T-helper 2 cell treated with Interferon-gamma antibody and Interleukin-4, amounts not matched to agents 100 ng/mL and 5 ng/mL, for 36 hours (primary cell): ENCODE data around the gene KIAA0232. TPM values are rescaled to one million over a fixed set of nuclear protein-coding genes. Genes with fewer than 3 reads are reported as not detected.
"Not testable (repeated sequence)": the region's sequence is repeated elsewhere in the genome, so short reads cannot be mapped to it uniquely, and the experiment has no call there.

Experiments used
- intact Hi-C: fragments of 100-400 bp; cut with micrococcal nuclease; formaldehyde crosslinking; loops from one replicate; pipeline ENCODE4 v1.15.1; 2023
- total RNA-seq: library from RNA; stranded (reverse); gene quantifications from 2 replicates; pipeline ENCODE4 v1.2.3, GENCODE V29; 2022

Gene KIAA0232
- total RNA-seq, 1 donor from 2014 or later: 15.6 TPM

GRCh38 chr4:6877067-6877466 is 94.5 kb downstream of the KIAA0232 start:
- intact Hi-C loops: loop anchor here (10.0 kb wide), 1 partner anchor 302 kb away; the partner anchor contains the start of gene MAN2B2

DNA sequence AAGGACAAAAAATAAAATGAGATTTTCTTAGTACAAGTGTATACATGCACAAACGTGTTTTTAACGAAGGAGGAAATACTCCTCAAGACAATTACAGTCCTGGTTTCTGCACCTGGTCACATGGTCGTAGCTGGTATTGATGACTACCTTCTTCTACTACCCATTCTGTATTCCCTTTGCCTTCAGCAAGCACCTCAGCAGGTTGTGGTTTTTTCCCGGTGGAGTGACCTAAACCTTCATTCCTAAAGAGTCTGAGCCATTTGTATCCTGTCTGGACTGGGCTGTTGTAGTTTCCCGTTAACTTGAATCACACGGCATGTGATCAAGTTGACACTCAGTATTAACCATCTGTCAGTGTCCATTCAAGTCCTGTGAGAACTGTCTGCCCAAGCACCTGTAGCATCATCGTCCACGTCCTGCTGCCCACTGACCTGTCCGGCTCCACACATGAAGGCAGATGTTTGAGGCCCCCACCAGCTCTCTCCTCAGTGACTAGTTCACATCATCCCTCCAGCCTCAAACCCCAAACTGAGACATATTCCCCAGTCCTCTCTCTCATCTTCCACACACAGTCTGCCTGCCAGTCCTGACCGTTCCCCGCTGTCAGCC is 96.0 kb downstream of the KIAA0232 start:
- intact Hi-C loops: loop anchor here (10.0 kb wide), 1 partner anchor 304 kb away; the partner anchor contains the start of gene MAN2B2

DNA sequence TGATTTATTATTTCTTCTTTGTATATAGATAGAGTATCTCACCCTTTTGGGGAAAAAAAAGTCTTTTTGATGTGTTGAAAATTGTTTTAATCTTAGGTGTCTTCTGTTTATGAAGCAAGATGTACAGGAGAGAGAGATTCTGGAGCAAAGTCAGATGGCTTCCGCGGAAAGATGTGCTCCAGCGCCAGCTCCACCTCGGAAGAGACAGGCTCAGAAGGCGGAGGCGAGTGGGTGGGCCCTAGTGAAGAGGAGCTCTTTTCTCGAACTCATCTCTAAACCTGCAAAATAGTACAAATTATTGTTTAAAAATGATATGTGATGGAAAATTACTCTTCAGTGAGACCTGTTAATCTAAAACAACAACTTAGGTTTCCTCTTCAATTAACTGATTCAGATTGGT is 98.2 kb downstream of the KIAA0232 start:
- intact Hi-C loops: no loop called here

DNA sequence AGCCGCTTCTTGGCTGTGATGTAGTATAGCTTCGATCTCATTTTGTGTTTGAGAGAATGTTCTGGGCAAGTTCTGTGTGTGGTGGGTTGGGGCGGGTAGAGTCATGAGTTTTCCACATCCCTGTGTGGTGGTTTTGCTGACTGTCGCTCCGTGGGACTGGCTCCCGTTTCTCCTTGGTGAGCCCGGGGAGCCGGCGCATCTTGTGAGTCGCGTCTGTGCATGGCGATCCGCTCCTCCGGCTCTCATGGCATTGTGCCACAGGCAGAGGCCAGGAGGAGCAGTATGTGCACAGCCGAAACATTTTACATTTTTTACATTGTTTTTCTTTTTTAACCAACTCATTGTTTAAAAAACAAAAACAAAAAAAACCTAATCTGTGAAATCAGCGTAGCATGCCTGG is 99.4 kb downstream of the KIAA0232 start:
- intact Hi-C loops: no loop called here

DNA sequence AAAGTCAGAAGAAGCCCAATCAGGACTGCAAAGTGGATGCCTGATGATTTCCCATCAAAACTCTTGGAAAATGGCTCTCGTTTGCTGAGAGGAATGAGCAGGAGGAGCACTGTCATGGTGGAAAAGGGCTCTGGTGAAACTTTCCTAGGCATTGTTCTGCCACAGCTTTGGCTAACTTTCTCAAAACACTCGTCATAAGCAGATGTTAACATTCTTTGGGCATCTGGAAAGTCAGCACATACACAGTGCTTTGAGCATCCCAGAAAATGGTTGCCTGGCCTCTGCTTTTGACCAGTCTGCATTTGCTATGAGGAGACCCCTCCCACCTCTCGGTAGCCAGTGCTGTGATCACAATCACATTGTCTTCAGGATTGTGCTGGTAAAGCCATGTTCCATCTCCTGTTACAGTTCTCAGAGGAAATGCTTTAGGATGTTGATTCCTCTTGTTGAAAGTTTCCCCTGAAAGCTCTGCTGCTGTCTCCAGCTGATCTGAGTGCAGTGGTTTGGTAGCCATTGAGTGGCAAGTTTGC is 101.9 kb downstream of the KIAA0232 start:
- intact Hi-C loops: no loop called here

DNA sequence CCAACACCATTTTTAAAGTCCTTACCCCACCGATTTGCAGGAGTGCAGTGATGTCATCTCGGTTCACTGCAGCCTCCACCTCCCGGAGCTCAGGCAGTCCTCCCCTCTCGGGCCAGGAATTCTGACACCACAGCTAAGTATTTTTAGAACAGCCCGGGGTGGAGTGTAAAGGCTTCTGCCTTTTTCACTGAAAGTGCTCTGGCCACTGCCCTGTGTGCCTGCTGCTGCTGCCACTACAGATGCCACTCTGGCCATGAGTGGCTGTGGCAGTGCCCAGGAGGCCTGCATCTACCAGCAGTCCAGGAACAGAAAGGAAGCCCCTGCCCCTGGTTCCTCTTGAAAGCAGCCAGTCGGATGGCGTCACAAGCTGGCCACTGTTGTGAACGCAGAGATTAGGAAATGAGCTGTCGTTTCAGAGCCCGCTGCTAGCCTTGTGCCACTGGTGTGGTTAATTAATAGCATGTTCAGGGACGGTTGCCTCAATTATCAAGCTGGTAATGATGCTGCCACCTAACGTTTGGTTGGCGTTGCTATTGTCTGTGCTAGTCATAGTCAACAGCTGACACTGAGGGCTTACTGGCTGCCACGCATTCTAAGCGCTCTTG is 103.5 kb downstream of the KIAA0232 start:
- intact Hi-C loops: no loop called here

GRCh38 chr4:6886886-6887285 is 104.4 kb downstream of the KIAA0232 start:
- intact Hi-C loops: no loop called here

- intact Hi-C loops: no loop called here
Observed at GRCh38 chr4:6887591-6888371, 105.3 kb downstream of the KIAA0232 start.

GRCh38 chr4:6888506-6889071 is 106.1 kb downstream of the KIAA0232 start:
- intact Hi-C loops: no loop called here

GRCh38 chr4:6889101-6889735 is 106.7 kb downstream of the KIAA0232 start:
- intact Hi-C loops: no loop called here

DNA sequence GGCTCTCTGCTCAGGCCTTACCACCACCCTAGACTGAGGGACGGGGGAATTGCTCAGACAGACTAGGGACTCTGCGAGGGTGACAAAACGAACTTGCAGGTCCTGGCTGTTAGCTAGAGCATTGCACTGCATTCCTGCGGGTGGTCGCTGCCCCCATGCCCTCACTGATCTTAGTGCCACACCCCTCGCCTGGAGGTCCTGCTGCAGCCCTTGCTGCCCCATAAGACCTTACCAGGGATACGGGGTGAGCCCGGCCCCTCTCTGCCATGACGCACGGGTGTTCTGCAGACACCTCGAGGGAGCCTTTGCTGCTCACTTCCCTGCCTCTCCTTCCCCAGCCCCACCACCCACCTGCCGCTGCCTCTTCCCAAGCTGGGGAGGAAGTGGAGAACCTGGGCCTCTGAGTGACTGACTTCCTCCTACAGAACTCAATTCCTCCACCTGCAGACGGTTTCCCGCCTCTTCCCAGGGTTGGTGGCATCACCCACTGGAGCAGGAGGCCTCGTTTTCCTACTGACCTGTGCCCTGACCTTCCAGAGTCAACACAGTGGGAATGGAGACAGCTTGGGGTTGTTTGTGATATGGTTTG is 107.3 kb downstream of the KIAA0232 start:
- intact Hi-C loops: no loop called here

DNA sequence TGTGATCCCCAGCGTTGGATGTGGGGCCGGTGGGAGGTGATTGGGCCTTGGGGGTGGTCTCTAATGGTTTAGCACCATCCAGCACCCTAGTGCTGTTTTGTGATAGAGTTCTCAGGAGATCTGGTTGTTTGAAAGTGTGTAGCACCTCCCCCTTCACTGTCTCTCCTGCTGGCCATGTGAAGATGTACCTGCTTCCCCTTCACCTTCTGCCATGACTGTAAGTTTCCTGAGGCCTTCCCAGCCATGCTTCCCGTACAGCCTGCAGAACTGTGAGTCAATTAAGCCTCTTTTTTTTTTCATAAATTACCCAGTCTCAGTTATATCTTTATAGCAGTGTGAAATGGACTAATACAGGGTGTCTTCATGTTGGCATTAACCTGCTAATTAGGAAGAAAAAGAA is 107.8 kb downstream of the KIAA0232 start:
- intact Hi-C loops: no loop called here

GRCh38 chr4:6890971-6891370 is 108.4 kb downstream of the KIAA0232 start:
- intact Hi-C loops: not testable (repeated sequence)

- intact Hi-C loops: no loop called here
Observed at GRCh38 chr4:6891436-6892170, 109.1 kb downstream of the KIAA0232 start.

DNA sequence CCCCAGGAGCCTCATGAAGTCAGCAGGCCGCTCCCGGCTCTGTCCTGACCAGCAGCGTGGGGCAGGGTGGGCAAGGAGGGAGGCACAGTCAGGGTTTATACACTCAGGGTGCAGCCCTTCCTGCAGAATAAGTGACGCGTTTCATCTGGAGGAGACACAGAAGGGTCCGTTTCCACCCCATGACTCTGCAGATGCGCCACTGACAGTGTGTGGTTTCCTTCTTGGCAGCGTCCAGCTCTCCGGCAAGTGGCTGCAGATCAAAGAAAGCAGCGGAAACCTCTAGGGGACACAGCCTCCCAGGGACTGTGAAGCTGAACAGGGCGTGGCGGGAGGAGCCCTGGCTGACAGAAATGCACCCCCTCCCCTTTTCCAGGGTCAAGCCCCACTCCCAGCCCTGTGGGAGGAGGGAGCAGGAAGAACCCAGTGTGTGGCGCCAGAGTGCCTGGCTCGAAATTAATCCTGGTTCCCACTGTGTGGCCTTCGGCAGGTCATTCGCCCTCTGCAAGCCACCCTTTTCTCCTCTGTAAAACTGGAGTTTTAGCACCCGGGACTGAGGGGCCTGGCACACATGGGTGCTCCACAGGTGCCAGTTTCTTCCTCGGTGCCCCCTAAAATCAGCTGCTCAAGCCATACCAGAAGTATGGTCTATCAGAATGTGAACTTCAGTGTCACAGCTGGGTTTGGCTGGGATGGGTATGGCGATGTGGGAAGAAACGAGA is 109.8 kb downstream of the KIAA0232 start:
- intact Hi-C loops: no loop called here

- intact Hi-C loops: no loop called here
Observed at GRCh38 chr4:6892909-6893202, 110.3 kb downstream of the KIAA0232 start.

DNA sequence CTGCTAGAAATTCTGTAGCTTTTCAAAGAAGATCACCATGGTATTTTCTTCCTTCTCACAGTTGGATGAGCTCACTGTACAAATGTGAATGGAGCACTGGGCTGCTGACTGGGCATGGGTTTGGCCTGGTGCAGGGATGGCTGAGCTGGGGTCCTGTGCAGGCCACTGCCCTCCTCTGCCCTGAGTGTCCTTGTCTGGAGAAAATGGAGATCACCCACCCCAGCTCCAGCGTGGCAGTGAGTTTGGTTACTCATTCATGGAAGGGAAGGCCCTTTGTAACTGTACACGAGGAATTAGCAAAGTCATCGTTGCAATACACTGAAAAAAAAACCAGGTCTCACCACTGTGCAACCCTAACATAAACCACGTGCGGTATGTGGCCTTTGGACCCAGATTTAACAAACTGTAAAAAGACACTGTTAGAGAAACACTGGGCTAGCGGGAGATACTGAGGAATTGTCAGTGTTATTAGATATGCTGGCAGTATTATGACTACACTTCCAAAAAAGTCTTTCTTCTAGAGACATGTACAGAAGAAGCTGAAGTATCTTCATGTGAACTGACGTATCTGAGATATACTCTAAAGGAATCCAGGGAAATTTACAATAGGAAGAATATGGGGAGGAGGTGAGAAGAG is 111.0 kb downstream of the KIAA0232 start:
- intact Hi-C loops: no loop called here

GRCh38 chr4:6894086-6894478 is 111.6 kb downstream of the KIAA0232 start:
- intact Hi-C loops: no loop called here
